GM12878 (cell line): ENCODE results near the gene INTS13. TPM values are rescaled to one million over a fixed set of nuclear protein-coding genes. Genes with fewer than 3 reads are reported as not detected.
A peak's percentile ranks its signal among the peaks of the same experiment; 100 is the strongest.

Experiments used
- ATAC-seq: fragments of 200-7000 bp; cut with Tn5 transposase; 3 replicates; pipeline ENCODE4 v1.9.1; 2020; ENCODE audit warnings: mild to moderate bottlenecking, moderate library complexity
- BruUV-seq: library from RNA; stranded (reverse); fragments of 400-500 nt; replicated peaks from 2 replicates; lab custom pipeline; 2021; lab: Mats Ljungman, UMichigan
- CTCF ChIA-PET: fragments of 300-600 bp; sonication (Branson Sonifier 250); formaldehyde crosslinking; extraction: SDS; loops from one replicate; lab custom pipeline; 2021; ENCODE audit warnings: inconsistent platforms; lab: Yijun Ruan, JAX
- POLR2A ChIA-PET: fragments of 350-600 bp; formaldehyde crosslinking; extraction: SDS; loops from one replicate; lab custom pipeline; 2021; ENCODE audit warnings: inconsistent platforms; lab: Charles Lee
- RAD21 ChIA-PET: fragments of 300-600 bp; sonication (Branson Sonifier 250); formaldehyde crosslinking; loops from one replicate; lab custom pipeline; 2023; ENCODE audit warnings: antibody characterized with exemption; ENCODE audit not compliant: unreplicated experiment; lab: Charles Lee
- SMC1A ChIA-PET: fragments of 300-600 bp; sonication (Branson Sonifier 250); formaldehyde crosslinking; loops from one replicate; lab custom pipeline; 2023; ENCODE audit not compliant: unreplicated experiment, uncharacterized antibody; lab: Charles Lee
- DNase-seq: peaks from one replicate; pipeline ENCODE4 v3.0.0-alpha.2; 2011; ENCODE audit warnings: low read depth, low spot score
- FAIRE-seq: peaks from 3 replicates; lab custom pipeline; 2011; peaks lifted over from hg19 to GRCh38; lab: Jason Lieb, UNC
- H2AFZ ChIP-seq: 2 replicates; pipeline ENCODE4 v1.6.0; 2011; ENCODE audit warnings: low read depth, low read length, control low read depth; ENCODE audit not compliant: control insufficient read depth
- H3K27ac ChIP-seq: 2 replicates; pipeline ENCODE4 v1.5.1; 2011; ENCODE audit warnings: control low read depth; ENCODE audit not compliant: control insufficient read depth, insufficient read depth
- H3K27me3 ChIP-seq, 2 experiments: replicated peaks in 1 of 2; 2 replicates each; pipeline versions ENCODE4 v1.6.0 to v1.6.1; 2011; ENCODE audit warnings: low read length in 1 of 2; ENCODE audit not compliant: control insufficient read depth in 2 of 2, insufficient read depth in 2 of 2
- H3K36me3 ChIP-seq, 2 experiments: 2 replicates each; pipeline ENCODE4 v1.5.1; 2011; ENCODE audit warnings: low read length in 1 of 2; ENCODE audit not compliant: control insufficient read depth in 2 of 2, insufficient read depth in 2 of 2
- H3K4me1 ChIP-seq: 2 replicates; pipeline ENCODE4 v1.6.1; 2011; ENCODE audit warnings: mild to moderate bottlenecking, low read length, moderate library complexity, mixed read lengths; ENCODE audit not compliant: control insufficient read depth, insufficient read depth
- H3K4me2 ChIP-seq: 2 replicates; pipeline ENCODE4 v1.6.0; 2011; ENCODE audit warnings: control low read depth; ENCODE audit not compliant: control insufficient read depth, insufficient read depth
- H3K4me3 ChIP-seq: fragments of 200-600 bp; sonication (generic); 2 replicates; pipeline ENCODE4 v1.5.1; 2016
- H3K79me2 ChIP-seq: 2 replicates; pipeline ENCODE4 v1.6.0; 2011; ENCODE audit warnings: low read length; ENCODE audit not compliant: control insufficient read depth, insufficient read depth
- H3K9ac ChIP-seq: 2 replicates; pipeline ENCODE4 v1.8.0; 2011; ENCODE audit warnings: low read length, control low read depth, mixed read lengths; ENCODE audit not compliant: control insufficient read depth, insufficient read depth
- H3K9me3 ChIP-seq: replicated peaks from 3 replicates; pipeline ENCODE4 v1.5.1; 2011; ENCODE audit warnings: mild to moderate bottlenecking, low read length; ENCODE audit not compliant: control insufficient read depth, insufficient read depth
- H4K20me1 ChIP-seq: 2 replicates; pipeline ENCODE4 v1.6.0; 2011; ENCODE audit not compliant: control insufficient read depth, insufficient read depth
- CBX5 ChIP-seq: sonication (generic); IDR thresholded peaks from 2 replicates; pipeline ENCODE4 v1.6.1; 2016; ENCODE audit warnings: low read depth, moderate library complexity, mild to moderate bottlenecking, inconsistent platforms
- CUX1 ChIP-seq: IDR thresholded peaks from 2 replicates; pipeline ENCODE4 v1.6.1; 2012; ENCODE audit warnings: improper control_type of control experiment, low read depth, low read length; ENCODE audit not compliant: insufficient replicate concordance
- EED ChIP-seq: sonication (generic); IDR thresholded peaks from 2 replicates; pipeline ENCODE4 v1.6.1; 2016; ENCODE audit warnings: antibody characterized with exemption, low read depth
- HSF1 ChIP-seq: fragments of 150-350 bp; IDR thresholded peaks from 2 replicates; pipeline ENCODE4 v1.6.1; 2014; ENCODE audit warnings: mild to moderate bottlenecking, low read depth, low read length
- IKZF1 ChIP-seq: fragments of 450-650 bp; conservative IDR thresholded peaks from 2 replicates; pipeline ENCODE4 v1.6.1; 2017; ENCODE audit warnings: antibody characterized with exemption, mild to moderate bottlenecking
- PAX8 ChIP-seq: fragments of 450-650 bp; IDR thresholded peaks from 2 replicates; pipeline ENCODE4 v1.6.1; 2017; ENCODE audit warnings: mild to moderate bottlenecking, moderate library complexity
- RUNX3 ChIP-seq: IDR thresholded peaks from 2 replicates; pipeline ENCODE4 v1.6.1; 2012; ENCODE audit warnings: low read length, inconsistent platforms
- WGBS: methylation state at CpG from one replicate; pipeline ENCODE4 v1.1.6; 2016; ENCODE audit warnings: low lambda C conversion rate; ENCODE audit not compliant: insufficient replicate concordance, insufficient coverage; ENCODE audit errors: missing lambda C conversion rate; 5-methylcytosine and 5-hydroxymethylcytosine counted together
- in situ Hi-C: fragments of 300-500 bp; cut with MboI; formaldehyde crosslinking; loops from 9 replicates; pipeline ENCODE4 v1.14.3; 2018; ENCODE audit warnings: mixed read lengths
- intact Hi-C: fragments of 100-400 bp; cut with micrococcal nuclease; formaldehyde crosslinking; loops from one replicate; pipeline ENCODE4 v1.14.2; 2022; ENCODE audit not compliant: unreplicated experiment
- polyA plus RNA-seq, 11 experiments: library from polyadenylated mRNA; depleted of rRNA in 4 of 11; unstranded in 6 of 11; stranded (reverse) in 5 of 11; fragments of >200 nt; fragmentation: Nextera tagmentation in 4 of 11; fragmentation: Illumina TruSeq in 1 of 11; extraction: Ambion mirVana in 4 of 11; extraction: Trizol in 1 of 11; gene quantifications; 1 replicate in 1 of 11; 2 replicates in 10 of 11; pipeline versions ENCODE4 v1.2.1 to v1.2.3, GENCODE V29; 2011 to 2016; ENCODE audit warnings: inconsistent platforms in 2 of 11, missing spikeins in 2 of 11, low read depth in 1 of 11
- total RNA-seq, 4 experiments: library from RNA; depleted of rRNA in 3 of 4; stranded (reverse); fragments of >200 nt in 3 of 4; fragmentation: Illumina TruSeq in 1 of 4; extraction: Trizol in 1 of 4; gene quantifications; 2 replicates each; pipeline versions ENCODE4 v1.2.1 to v1.2.3, GENCODE V29; 2013 to 2021

Gene INTS13
- total and polyA plus RNA-seq, 10 of the 15 experiments (the other 5 are each of a cell fraction or from before 2014, with no cell fraction given), result 33.4 to 72.0 (median 59.9) TPM

- TF ChIP-seq PAX8, result no peak
- no peak for TF ChIP-seq HSF1
- no peak for TF ChIP-seq EED
- TF ChIP-seq CBX5, result no peak
Observed at GRCh38 chr12:26857465-26858176, 80.2 kb downstream of the INTS13 start (continued).

GRCh38 chr12:26855337-26855736 lies 82.4 kb downstream of the INTS13 start:
- in situ Hi-C loops, result no loop called here
- RAD21 ChIA-PET, result interaction anchor here (0.8 to 2.4 kb wide), 10 partner anchors 12 to 160 kb away, joined by 3 to 29 read pairs (median 8); partner anchors contain the start of gene ITPR2
- Histone ChIP-seq H3K36me3 (no peaks in the 10 kb centered on the region), H3K4me3 (no peak overlapping the region), H3K9me3 (no peaks in the 10 kb centered on the region), H3K9ac (no peak overlapping the region), H4K20me1 (no peaks in the 10 kb centered on the region), H3K4me1 (peaks cover 3% of the 10 kb centered on the region; the same call in 1 of the 2 replicates), H3K27ac (no peak overlapping the region), H2AFZ (no peak overlapping the region), H3K27me3 (no peaks in the 10 kb centered on the region), H3K79me2 (no peaks in the 10 kb centered on the region), H3K4me2 (no peak overlapping the region)
- DNase-seq (no peak), FAIRE-seq (no peak), ATAC-seq (peak; percentile 24; the same call in 1 of the 3 replicates)
- POLR2A ChIA-PET, result interaction anchor here (0.5 to 2.2 kb wide), 3 partner anchors 21 to 98 kb away, joined by 3 to 8 read pairs (median 6); no protein-coding TSS in a partner anchor
- SMC1A ChIA-PET, result interaction anchor here (0.8 to 7.8 kb wide), 12 partner anchors 8 to 156 kb away, joined by 3 to 98 read pairs (median 4); no protein-coding TSS in a partner anchor
- TF ChIP-seq CUX1 (no peak), IKZF1 (peak; percentile 13; the same call in 1 of the 2 replicates), RUNX3 (peak; percentile 31; the same call in 1 of the 2 replicates)
- BruUV-seq, result no TSS peak
- 0% methylated on average over 1 of the region's 1 CpG for WGBS
- CTCF ChIA-PET, result interaction anchor here (0.7 to 7.2 kb wide), 12 partner anchors 8 to 530 kb away, joined by 3 to 115 read pairs (median 11); partner anchors contain the start of gene ITPR2
- intact Hi-C loops, result loop anchor here (10.0 kb wide), 1 partner anchor 1481 kb away; no protein-coding TSS in a partner anchor
